ENCODE data around the gene C1S.
A peak's percentile ranks its signal among the peaks of the same experiment; 100 is the strongest.

The C1S gene

DNA sequence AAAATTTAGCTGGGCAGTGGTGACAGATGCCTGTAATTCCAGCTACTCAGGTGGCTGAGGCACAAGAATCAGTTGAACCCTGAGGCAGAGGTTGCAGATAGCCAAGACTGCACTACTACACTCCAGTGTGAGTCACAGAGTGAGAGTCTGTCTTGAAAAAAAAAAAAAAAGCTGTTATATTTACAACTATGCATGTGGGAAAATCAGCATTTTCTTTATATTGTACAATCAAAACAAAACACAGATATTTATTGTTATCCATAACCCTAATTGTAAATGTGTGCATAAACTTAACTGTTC, 19.3 kb downstream of the C1S start:
- no peak for DNase-seq

DNA sequence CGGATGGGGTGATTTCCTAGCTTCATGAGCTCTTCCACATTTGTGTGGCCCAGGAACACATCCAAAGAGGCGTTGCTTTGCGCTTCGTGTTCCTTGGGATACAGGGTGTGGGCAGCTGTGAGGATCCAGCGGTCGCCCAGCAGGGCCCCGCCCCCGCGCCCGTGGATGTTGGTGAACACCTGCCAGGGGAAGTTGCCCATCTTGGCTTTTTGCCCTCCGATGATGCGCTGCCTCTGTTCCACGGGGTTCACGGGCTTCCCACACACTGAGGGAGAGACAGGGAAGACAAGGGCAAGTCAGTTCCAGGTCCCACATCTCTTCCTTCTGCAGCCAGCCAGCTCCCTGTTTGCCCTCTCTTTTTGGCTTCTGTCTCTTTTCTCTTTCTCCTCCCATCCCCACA, 20.5 kb downstream of the C1S start:
- DNase-seq: no peak

DNA sequence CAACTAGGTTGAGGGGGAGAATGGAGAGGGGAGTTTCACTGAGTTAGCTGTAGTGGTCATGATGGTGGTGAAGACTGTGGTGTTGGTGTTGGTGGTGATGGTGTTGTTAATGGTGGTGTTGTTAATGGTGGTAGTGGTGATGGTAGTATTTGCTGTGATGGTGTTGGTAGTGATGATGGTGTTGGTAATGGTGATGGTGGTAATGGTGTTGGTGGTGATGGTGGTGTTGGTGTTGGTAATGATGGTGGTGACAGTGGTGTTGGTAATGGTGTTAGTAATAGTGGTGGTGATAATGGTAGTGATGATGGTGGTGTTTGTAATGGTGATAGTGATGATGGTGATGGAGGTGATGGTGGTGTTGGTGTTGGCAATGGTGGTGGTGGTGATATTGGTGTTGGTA, 22.6 kb downstream of the C1S start:
- DNase-seq: no peak

DNA sequence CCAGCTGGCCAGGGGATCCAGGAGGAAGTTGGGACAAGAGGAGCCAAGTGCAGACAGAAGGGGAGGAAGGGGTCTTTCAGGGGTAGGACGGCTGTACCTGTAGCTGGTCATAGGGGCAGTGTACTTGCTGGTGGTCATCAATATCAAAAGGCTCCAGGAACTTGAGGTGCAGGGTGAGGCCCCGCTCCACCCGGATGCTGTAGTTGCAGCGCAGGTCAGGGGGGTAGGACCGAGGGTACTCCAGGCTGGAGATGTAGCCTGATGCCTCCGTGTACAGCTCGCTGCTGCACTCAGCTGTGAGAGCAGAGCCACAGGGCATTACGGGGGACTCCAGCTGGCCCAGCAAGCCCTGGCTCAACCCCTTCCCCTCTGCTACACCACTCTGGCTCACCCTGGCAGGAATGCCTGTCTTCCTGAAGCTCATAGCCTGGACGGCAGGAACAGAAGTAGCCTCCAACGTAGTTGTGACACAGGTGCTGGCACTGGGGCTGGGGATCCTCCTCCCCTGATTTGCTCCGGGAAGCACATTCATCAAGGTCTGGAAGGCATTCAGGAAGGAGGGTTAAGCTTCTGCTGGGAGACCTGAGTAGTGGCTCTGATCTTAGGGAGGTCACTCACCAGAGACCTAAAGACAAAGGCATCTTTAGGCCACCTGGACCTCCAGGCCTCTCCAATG, 28.8 kb downstream of the C1S start:
- no peak for DNase-seq

DNA sequence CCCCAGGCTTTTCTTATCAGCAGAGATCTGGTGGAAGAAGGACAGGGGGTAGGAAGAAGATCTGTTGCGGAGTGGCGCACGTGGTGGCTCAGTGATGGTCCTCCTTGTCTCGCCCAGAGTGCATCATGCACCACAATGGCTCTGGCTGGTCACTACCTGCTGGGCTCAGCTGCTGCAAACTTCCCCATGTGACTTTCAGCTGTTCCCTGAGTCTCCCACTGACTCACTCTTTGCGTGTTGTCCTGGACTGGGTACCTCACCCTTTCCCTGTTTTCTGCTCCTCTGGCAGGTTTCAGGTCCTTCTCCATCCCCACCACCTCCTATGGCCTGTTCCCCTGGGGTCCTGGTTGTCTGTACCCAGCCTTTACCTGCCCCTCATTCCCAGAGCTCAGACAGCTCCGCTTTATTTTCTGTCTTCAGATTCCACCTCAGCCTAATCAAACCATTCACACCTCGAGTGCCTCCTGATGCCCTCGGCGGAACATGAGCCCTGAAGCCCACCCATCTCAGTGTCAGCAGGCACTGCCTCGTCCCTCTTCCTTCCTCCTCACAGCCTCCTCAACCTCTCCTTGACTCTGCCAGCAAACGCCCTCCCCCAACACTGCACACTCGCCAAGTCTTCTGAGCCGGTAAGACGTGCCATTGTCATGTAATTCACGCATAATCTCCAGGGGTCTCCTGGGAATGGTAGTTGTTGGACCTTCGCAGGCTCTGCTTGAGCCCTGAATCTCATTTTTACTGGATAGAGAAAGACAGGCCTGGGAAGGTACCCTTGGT, 29.9 kb downstream of the C1S start:
- no peak for DNase-seq

DNA sequence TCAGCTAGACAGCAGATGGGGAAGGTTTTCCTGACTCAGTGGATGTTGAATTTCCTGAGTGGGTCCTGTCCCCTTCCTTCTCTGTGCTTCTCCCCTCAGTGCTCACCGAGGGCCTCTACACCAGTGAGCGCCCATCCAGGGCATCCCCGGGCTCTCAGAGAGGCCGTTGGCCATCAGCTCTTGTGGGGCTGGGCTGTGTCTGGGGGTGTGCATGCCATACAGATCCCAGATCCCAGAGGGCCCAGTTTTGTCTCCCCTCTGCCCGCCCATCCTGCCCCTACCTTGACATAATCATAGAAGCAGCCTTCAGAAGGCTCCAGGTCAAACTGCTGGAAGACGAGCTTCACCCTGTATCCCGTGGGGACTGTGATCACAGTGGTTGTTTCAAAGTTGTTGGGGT, 30.7 kb downstream of the C1S start:
- DNase-seq: no peak

DNA sequence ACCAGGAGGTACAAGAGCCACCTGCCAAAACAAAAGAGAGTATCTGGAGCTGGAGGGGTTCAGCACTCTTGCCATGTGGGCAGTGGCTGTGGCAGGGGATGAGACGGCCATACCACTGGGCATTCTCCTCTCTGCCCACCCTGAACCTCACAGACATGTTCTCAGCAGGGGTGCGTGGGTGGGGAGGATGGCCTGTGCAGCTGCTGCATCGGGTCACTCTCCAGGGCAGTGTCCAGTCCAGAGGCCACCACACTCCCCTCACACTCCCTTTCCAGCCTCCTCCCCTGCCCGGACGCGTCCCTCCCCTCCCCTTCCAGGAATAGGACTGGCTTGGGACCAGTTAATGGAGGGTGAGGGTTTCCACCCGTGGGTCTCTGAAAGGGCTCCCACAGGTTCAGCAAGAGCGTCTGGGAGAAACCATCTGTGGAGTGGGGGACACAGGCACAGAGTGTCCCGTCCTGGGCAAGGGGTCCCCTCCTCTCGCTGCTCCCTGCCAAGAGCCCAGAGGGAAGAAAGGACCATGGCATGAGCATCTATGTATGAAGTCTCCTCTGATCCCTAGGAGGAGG, 31.2 kb downstream of the C1S start:
- no peak for DNase-seq

DNA sequence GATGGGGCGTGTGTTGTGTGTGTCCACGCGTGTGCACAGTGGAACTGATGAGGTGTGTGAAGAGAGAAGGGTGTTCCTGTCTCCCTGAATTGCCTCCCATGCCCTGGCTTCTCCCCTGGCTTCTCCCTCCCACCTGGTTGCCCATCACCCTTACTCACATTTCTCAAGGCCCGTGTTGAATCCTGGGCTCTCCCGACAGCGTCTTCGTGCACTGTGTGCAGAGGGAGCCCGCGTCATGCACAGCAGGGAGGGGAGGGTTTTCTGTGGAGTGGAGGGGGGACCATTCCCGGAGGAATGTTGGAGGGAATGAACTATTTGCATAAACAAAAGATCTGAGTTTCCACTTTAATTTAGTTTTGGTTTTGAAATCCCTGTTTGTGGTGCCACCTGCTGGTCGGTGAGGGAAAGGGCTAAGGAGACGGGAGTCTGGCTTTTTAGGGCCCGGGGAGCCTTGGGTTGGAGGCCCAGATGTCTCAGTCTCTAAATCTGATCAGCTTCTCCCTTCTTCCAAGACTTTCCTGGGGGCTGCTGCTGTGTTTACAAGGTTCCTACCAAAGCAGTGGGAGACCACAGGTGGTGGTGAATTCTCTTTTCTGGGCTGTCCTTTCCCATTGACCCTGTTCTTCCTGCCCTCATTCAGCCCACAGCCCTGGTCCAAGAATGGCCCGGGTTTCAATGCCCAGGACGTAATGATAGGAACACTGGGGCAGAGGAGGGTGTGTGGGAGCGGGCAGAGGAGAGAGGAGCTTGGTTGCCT, 31.9 kb downstream of the C1S start, which contains the start of gene C1R:
TSS of gene C1R (minus strand) at position 217 of the 757 bp plus-strand sequence. CDS start at position 160, 57 bp downstream.
- DNase-seq: peak; percentile 65

DNA sequence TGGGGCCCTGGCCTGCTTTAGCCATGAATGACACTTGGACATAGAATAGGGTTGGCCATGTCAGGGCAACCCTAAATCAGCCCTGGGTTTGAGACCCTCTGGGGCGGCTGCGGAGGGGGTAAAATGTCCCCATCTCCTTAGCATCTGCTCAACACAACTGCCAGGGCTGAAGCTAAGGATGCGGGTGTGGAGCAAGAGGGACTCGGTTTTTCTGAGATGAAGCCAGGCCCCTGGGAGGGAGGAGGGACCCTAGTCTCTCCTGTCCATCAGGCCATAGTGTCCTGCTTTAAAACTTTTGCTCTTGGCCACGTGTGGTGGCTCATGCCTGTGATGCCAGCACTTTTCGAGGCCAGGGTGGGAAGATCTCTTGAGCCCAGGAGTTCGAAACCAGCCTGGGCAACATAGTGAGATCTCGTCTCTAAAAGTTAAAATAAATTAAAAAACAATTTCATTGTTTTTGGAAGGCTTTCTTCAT, 32.5 kb downstream of the C1S start:
- DNase-seq: no peak

DNA sequence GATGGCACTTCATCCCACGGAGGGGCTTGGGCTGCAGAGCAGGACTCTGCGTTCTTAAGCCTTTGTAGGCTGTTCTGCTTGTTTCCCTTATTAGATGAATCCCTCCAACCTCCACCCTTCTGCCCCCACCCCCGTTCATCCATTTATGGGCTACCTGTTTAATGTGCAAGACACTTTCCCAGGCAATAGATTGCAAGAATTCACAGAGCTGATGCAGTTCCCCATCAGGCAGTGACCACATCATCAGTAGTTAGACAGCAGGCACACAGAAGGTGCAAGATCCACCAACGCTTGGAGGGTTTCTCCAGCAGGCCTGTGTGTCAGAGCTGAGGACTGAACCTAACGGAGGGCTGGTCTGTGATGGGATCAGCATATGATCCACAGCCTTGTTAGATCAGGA, 33.0 kb downstream of the C1S start:
- DNase-seq: no peak

DNA sequence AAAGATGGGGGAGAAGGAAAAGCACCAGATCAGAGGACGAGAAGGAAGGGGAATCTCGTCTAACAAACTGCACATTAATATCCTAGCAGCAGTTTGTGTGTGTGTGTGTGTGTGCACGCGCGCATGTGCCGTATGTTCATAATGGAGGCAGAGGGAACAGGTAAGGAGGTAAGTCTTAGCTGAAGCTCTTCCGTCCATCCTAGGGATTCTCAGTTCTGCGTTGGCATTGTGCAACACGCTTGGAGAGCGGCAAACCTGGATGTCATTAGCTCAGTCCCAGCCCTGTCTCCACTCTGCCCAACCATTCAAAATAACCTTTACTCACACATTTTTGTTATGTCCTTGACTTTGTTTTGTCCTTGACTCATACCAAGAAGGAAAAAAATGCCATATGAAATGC, 33.4 kb downstream of the C1S start:
- DNase-seq: no peak

DNA sequence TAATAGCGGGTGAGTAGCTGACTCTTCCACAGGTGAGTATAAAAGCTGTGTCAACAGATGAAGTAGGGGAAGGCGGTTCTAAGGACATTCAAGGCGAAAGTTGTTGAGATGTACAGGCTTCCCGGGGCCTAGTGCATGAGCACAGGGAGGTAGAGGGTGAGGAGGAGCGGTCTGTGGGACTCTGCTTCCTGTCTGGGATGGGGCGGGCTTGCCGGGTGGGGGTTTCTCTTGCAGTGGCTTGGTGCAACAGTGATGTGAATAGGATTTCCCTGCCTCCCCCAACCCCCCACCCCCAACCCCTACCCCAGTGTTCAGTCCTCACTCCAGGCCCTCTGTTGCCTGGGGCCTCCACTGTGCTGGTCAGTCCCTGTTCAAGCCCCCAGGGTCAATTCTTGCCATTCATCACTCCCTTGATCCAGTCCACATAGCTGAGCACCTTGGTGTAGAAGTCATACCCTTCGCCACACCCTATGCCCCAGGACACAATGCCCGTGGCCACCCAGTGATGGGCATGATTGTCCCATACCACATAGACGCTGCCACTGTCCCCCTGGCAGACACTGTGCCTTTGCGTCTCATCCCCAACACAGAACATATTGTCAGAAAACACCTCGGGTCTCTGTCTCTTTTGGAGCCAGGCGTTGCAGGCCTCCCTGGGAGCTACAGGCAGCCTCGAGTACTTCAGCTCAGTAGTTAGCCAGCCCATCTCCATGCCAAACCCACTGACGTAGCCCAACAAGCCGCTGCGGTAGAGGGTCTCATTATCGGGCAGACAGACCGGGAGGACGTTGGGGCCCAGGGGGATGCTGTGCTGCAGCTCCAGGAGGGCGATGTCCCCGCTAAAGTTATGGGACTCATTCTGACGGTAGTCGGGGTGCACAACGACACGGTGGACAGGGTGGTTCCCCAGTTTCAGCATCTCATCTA, 35.8 kb downstream of the C1S start:
- DNase-seq: no peak

DNA sequence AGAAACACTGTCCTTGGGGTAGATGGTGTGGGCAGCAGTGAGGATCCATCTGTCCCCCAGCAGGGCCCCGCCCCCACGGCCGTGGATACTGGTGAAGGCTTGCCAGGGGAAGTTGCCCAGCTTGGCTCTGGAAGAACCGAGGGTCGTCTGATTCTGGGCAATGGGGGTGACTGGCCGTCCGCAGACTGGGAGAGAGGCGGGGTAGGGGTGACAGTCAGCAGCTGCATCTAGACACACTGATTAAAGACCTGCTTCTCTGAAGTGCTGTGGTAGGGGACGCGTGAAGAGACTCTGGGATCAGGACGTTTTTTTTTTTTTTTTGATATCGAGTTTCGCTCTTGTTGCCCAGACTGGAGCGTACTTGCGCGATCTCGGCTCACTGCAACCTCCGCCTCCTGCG, 36.5 kb downstream of the C1S start:
- DNase-seq: no peak

DNA sequence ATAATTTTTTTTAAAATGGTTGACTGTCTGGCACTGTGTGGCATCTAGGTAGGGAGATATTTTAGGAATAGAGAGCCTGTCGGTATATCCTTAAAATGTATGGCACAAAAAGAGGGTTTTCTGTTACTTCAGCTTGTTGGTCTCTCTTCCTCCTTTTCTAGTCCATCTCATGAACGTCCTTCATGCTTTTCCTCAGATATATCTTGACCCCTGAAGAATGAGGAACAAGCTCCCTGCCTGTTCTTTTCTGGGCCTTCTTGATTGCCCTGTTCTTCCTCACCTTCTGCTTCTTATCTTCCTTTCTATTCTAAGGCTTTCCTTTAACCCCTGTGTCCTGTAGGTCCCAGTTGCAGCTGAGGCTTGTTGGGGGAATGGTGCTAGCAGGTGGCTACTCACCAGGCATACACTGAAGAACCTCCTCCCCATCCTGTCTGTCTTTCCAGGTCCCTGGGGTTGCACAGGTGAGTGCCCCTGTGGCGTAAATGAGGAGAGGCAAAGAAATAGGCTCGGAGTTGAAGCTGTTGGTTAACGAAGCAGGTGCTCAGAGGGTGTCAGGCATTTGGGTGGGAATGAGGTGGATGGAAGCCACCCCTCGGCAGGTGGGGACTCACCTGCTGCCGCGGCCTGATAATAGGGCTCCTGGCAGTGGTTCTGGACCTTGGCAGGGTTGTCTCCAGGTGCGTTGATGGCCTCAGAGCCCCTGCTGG, 38.9 kb downstream of the C1S start:
- DNase-seq: no peak

DNA sequence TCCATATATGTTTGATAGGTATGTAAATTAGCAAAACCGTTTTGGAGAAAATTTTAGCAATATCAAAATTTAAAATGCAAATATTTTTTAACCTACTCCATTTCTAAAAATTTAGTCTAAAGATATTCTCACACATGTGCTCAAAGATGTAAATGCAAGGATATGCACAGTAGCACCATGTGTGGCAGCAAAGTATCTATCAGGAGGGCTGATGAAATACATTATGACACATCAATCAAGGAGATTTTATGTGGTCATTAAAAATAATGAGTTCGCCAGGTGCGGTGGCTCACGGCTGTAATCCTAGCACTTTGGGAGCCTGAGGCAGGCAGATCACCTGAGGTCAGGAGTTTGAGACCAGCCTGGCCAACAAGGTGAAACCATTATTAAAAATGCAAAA, 39.7 kb downstream of the C1S start:
- no peak for DNase-seq

DNA sequence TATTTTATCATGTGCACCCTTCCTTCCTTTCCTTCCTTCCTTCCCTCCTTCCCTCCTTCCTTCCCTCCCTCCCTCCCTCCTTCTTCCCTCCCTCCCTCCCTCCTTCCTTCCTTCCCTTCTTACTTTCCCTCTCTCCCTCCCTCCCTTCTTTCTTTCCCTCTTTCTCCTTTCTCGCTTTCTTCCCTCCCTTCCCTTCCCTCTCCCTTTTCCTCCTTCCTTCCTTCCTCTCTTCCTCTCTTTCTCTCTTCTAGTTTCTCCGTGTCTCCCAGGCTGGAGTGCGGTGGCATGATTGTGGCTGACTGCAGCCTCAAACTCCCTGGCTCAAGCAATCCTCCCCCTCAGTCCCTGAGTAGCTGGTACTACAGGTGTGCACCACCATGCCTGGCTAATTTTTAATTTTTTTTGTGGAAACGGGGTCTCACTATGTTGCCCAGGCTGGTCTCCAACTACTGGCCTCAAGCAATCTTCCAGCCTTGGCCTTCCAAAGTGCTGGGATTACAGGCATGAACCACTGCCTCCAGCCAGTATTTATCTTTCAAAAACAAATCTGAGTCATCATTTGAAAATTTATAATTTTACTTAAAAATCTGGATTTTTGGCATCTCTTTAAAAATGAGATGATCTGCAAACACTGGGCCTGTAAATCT, 40.7 kb downstream of the C1S start:
- no peak for DNase-seq

DNA sequence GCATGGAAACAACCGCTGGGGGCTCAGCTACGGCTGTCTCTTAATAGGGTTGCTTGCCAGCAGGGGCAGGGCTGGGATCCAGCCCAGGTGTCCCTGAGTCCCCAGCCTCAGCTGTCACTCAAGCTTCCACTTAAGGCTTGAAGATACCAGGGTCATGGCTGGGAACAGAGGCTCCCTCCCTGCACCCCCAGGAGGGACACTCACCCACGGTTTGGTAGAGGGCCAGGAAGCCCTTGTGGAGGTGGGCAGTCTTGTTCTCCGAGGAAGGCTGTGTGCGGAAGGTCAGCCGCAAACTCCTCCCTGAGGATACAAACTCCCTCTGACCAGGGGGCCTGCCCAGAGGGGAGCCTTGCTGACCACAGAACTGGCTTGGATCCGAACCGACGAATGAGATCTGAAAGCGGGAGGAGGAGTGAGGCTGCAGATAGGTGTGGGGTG, 41.2 kb downstream of the C1S start:
- no peak for DNase-seq

DNA sequence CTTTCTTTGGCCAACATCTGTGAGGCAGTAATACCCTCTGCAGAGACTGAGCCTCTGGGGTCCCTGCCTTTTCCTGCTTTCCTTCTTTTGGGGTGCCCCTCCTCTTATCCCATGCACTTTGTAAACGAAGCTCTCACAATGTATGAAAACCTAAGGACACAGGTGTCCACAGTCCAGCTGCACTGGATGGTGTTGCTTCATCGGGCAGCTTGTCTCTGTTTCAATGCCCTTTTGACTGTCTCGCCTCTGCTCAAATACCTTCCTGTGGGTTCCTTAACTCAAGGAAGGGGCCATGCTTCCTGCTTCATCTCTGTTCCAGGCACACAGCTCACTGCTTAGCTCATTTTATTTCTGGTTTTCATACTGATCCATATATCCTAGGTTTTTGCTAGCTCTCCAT, 42.1 kb downstream of the C1S start:
- no peak for DNase-seq

DNA sequence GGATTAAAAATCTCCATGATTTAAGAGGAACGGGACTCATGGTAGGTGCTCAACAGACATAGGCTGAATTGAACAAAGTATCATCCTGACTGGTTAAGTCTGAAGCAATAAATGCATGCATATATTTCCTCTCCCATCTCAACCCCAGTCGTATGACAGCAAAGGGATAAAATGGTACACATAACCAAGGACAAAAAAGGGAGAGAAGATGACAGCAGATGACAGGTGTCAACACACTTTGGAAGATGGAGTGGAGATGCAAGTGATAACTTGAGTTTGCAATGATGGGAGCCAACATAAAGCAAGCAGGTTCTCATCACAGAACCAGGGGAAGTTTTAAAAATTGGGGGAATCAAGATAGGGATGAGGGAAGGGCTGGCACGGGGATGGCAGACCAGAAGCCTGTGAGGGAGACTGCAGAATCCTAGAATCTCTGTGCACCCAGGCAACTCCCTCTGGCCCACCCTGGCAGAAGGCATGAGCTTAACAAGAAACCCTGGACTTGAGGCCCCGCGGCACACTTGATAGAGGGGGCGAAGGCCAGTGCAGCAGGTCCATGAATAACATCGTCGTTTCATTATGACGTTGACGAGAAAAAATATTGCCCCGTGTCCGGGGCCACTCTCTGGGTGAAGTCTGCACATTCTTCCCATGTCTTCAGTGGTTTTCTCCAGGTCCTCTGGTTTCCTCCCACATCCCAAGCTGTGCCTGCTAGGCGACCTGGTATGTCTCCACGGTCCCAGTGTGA, 43.5 kb downstream of the C1S start:
- DNase-seq: no peak

DNA sequence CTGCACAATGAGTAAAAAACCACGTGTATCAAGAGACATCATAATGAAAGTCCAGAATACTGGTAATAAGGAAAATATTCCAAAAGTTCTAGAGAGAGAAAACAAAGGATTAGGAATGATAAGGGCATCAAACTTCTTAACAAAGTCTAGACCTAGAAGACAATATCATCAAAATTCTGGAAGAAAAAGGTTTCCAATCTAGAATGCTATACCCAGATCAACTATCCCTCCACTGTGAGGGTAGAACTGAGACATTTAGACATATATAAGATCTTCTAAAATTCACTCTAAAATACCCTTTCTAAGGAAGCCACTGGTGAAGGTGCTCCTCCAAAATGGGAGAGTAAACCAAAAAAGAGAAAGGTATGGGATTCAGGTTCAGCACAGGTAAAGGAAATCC, 45.6 kb downstream of the C1S start:
- DNase-seq: no peak

All from CD4-positive, alpha-beta T cell treated with Interleukin-4 for 4 hours (primary cell).